Chondrocyte (in vitro differentiated cells): ENCODE data around the gene SUSD4. TPM values are rescaled to one million over a fixed set of nuclear protein-coding genes. Genes with fewer than 3 reads are reported as not detected.
A peak's percentile ranks its signal among the peaks of the same experiment; 100 is the strongest.

Experiments
- DNase-seq: peaks from one replicate; pipeline ENCODE4 v3.0.0; 2021; ENCODE audit warnings: mixed read lengths, low spot score
- H3K27ac Mint-ChIP-seq: one replicate; pipeline ENCODE4 v1.8.0; 2021; ENCODE audit warnings: mild to moderate bottlenecking, moderate library complexity, mixed read lengths; ENCODE audit not compliant: unreplicated experiment
- H3K27me3 Mint-ChIP-seq: 2 replicates; pipeline ENCODE4 v1.8.0; 2021; ENCODE audit warnings: low read depth, mixed read lengths
- H3K36me3 Mint-ChIP-seq: 2 replicates; pipeline ENCODE4 v1.8.0; 2021; ENCODE audit warnings: low read depth, mixed read lengths
- H3K4me1 Mint-ChIP-seq: 2 replicates; pipeline ENCODE4 v1.8.0; 2021; ENCODE audit warnings: low read depth, mild to moderate bottlenecking, mixed read lengths
- H3K4me3 Mint-ChIP-seq: one replicate; pipeline ENCODE4 v1.8.0; 2021; ENCODE audit warnings: mild to moderate bottlenecking, moderate library complexity, mixed read lengths; ENCODE audit not compliant: unreplicated experiment
- H3K9me3 Mint-ChIP-seq: 2 replicates; pipeline ENCODE4 v1.8.0; 2021; ENCODE audit warnings: low read depth, mixed read lengths
- CTCF ChIP-seq: fragments of 200-600 bp; sonication (generic); IDR thresholded peaks from 2 replicates; pipeline ENCODE4 v1.5.0; 2021; ENCODE audit warnings: antibody characterized with exemption, mild to moderate bottlenecking, moderate library complexity
- total RNA-seq: library from RNA; stranded (reverse); gene quantifications from 3 replicates; pipeline ENCODE4 v1.2.1, GENCODE V29; 2021

Gene SUSD4
- total RNA-seq, 1 donor from 2014 or later = 0.42 TPM

- no peak for TF ChIP-seq CTCF
- Mint-ChIP-seq H3K36me3 (no peaks in the 10 kb centered on the region), H3K27ac (peak overlapping the region; percentile 91), H3K4me1 (peaks cover 20% of the 10 kb centered on the region), H3K9me3 (no peaks in the 10 kb centered on the region), H3K4me3 (no peak overlapping the region), H3K27me3 (peaks cover 4% of the 10 kb centered on the region)
- no peak for DNase-seq
Observed at GRCh38 chr1:223189903-223190724, 173.9 kb downstream of the SUSD4 start.

- peaks cover 20% of the 10 kb centered on the region for H3K4me1 Mint-ChIP-seq
- peaks cover 5% of the 10 kb centered on the region for H3K27me3 Mint-ChIP-seq
- no peak for DNase-seq
- H3K36me3 Mint-ChIP-seq = no peaks in the 10 kb centered on the region
- H3K9me3 Mint-ChIP-seq = no peaks in the 10 kb centered on the region
- TF ChIP-seq CTCF = no peak
- no peak overlapping the region for H3K27ac Mint-ChIP-seq
- no peak overlapping the region for H3K4me3 Mint-ChIP-seq
Observed at GRCh38 chr1:223189525-223189902, 174.5 kb downstream of the SUSD4 start.

- Mint-ChIP-seq H3K4me1 (peaks cover 20% of the 10 kb centered on the region), H3K36me3 (no peaks in the 10 kb centered on the region), H3K4me3 (no peak overlapping the region), H3K27ac (no peak overlapping the region), H3K27me3 (peaks cover 6% of the 10 kb centered on the region), H3K9me3 (no peaks in the 10 kb centered on the region)
- no peak for TF ChIP-seq CTCF
- DNase-seq = no peak
Observed at GRCh38 chr1:223188618-223189356, 175.2 kb downstream of the SUSD4 start.

GRCh38 chr1:223186800-223187199 lies 177.2 kb downstream of the SUSD4 start:
- Mint-ChIP-seq H3K27me3 (peaks cover 12% of the 10 kb centered on the region), H3K27ac (no peak overlapping the region), H3K9me3 (no peaks in the 10 kb centered on the region)

More at GRCh38 chr1:223186800-223187199, 177.2 kb downstream of the SUSD4 start:
- no peak for TF ChIP-seq CTCF
- no peaks in the 10 kb centered on the region for H3K36me3 Mint-ChIP-seq
- no peak for DNase-seq
- no peak overlapping the region for H3K4me3 Mint-ChIP-seq
- H3K4me1 Mint-ChIP-seq = peaks cover 20% of the 10 kb centered on the region
